Measurements from ENCODE around the gene PARP15. TPM values are rescaled to one million over a fixed set of nuclear protein-coding genes. Genes with fewer than 3 reads are reported as not detected.
A peak's percentile ranks its signal among the peaks of the same experiment; 100 is the strongest.
"Not testable (repeated sequence)": the region's sequence is repeated elsewhere in the genome, so short reads cannot be mapped to it uniquely, and the experiment has no call there.

Gene PARP15
- total and polyA plus RNA-seq, 12 donors: 0.21 to 1.7 (median 0.60) TPM

- peak in 4 of 8 donors; percentile 10 to 14 (median 12) for ATAC-seq
- H3K27me3 ChIP-seq: no peaks in the 10 kb centered on the region
- H3K9me3 ChIP-seq: no peaks in the 10 kb centered on the region
- no peak for DNase-seq
- H3K36me3 ChIP-seq: peaks cover 0 to 46% (median 15%) of the 10 kb centered on the region in 9 donors
- intact Hi-C loops (cut with DNase I): loop anchor here in 2 of 10 donors (1.0 to 10.0 kb wide), 2 partner anchors 112 to 117 kb away; partner anchors contain the start of gene PARP14 (in 1 of the 2)
- H3K4me3 ChIP-seq: peak overlapping the region; percentile 58 to 96 (median 90)
- H3K4me1 ChIP-seq: peaks cover 0 to 65% (median 42%) of the 10 kb centered on the region in 9 donors
- TF ChIP-seq CTCF (IDR thresholded peaks at IDR 0.05): no peak
- WGBS, 2 donors: 32 to 38% methylated on average over 5 of the region's 5 CpGs
- H3K27ac ChIP-seq: peak overlapping the region; percentile 86 to 99 (median 96)
Observed at GRCh38 chr3:122562923-122563716, 14.3 kb upstream of the PARP15 start.

- H3K27me3 ChIP-seq: no peaks in the 10 kb centered on the region
- intact Hi-C loops (cut with DNase I): loop anchor here in 2 of 10 donors (2.0 to 10.0 kb wide), 2 partner anchors 111 to 117 kb away; partner anchors contain the start of gene PARP14 (in 1 of the 2)
- ATAC-seq (peak in 6 of 8 donors; percentile 11 to 39 (median 26)), DNase-seq (no peak)
- H3K27ac ChIP-seq: peak overlapping the region; percentile 86 to 99 (median 96)
- WGBS, 2 donors: 32 to 38% methylated on average over 5 of the region's 5 CpGs
- H3K36me3 ChIP-seq: peaks cover 0 to 46% (median 12%) of the 10 kb centered on the region in 9 donors
- TF ChIP-seq CTCF (IDR thresholded peaks at IDR 0.05): no peak
- peaks cover 0 to 70% (median 42%) of the 10 kb centered on the region in 9 donors for H3K4me1 ChIP-seq
- no peaks in the 10 kb centered on the region for H3K9me3 ChIP-seq
- peak overlapping the region; percentile 58 to 96 (median 90) for H3K4me3 ChIP-seq
Observed at GRCh38 chr3:122563717-122564025, 13.8 kb upstream of the PARP15 start.

GRCh38 chr3:122564155-122564912 lies 13.1 kb upstream of the PARP15 start, which contains the start of the genes DTX3L and PARP9:
TSS of gene DTX3L (plus strand) at chr3:122564338. CDS start at chr3:122564427, 89 bp downstream.
TSS of gene PARP9 (minus strand) at chr3:122564300. CDS start at chr3:122559620, 4,680 bp downstream.
- intact Hi-C loops (cut with DNase I): loop anchor here in 2 of 10 donors (2.0 to 10.0 kb wide), 2 partner anchors 110 to 116 kb away; partner anchors contain the start of gene PARP14 (in 1 of the 2)
- Histone ChIP-seq H3K36me3 (peaks cover 0 to 46% (median 12%) of the 10 kb centered on the region in 9 donors), H3K27me3 (no peaks in the 10 kb centered on the region), H3K4me1 (peaks cover 0 to 76% (median 42%) of the 10 kb centered on the region in 9 donors), H3K9me3 (no peaks in the 10 kb centered on the region), H3K27ac (peak within 1 kb of the TSS; percentile 86 to 99 (median 96)), H3K4me3 (peak within 1 kb of the TSS; percentile 58 to 96 (median 90))
- ATAC-seq: peak; percentile 98 to 99 (median 98)
- 0% methylated on average over 56 of the region's 56 CpGs for WGBS, 2 donors
- no peak for TF ChIP-seq CTCF (IDR thresholded peaks at IDR 0.05)
- DNase-seq: peak; percentile 85 to 87

GRCh38 chr3:122568131-122568530 lies 9.3 kb upstream of the PARP15 start:
- not testable (repeated sequence) for H3K4me3 ChIP-seq, DNase-seq, ATAC-seq, H3K9me3 ChIP-seq, H3K27me3 ChIP-seq
- intact Hi-C loops (cut with DNase I): loop anchor here in 1 of 10 donors (10.0 kb wide), 1 partner anchor 107 kb away; no protein-coding TSS in a partner anchor
- Histone ChIP-seq H3K36me3 (peaks cover 0 to 75% (median 28%) of the 10 kb centered on the region in 9 donors), H3K27ac (peak overlapping the region in 1 of 10 donors; percentile 7), H3K4me1 (peaks cover 0 to 65% (median 20%) of the 10 kb centered on the region in 9 donors)
- WGBS, 2 donors: 99% methylated on average over 7 of the region's 7 CpGs
